SK-N-SH (cell line): ENCODE results near the gene CASD1. TPM values are rescaled to one million over a fixed set of nuclear protein-coding genes. Genes with fewer than 3 reads are reported as not detected.

Experiments
- CTCF ChIA-PET: fragments of 300-600, 350-600 bp; formaldehyde crosslinking; extraction: SDS; loops from one replicate; lab custom pipeline; 2021; lab: Yijun Ruan, JAX
- POLR2A ChIA-PET: fragments of 350-600 bp; sonication (Branson Sonifier 250); formaldehyde crosslinking; extraction: SDS; loops from one replicate; lab custom pipeline; 2020; ENCODE audit warnings: antibody characterized with exemption, inconsistent platforms; lab: Yijun Ruan, JAX
- DNase-seq: peaks from one replicate; pipeline ENCODE4 v3.0.0; 2012
- H2AFZ ChIP-seq: fragments of 200-600 bp; sonication (generic); 2 replicates; pipeline ENCODE4 v1.8.1; 2016; ENCODE audit warnings: antibody characterized with exemption, mild to moderate bottlenecking, low read depth
- H3F3A ChIP-seq: fragments of 200-600 bp; sonication (generic); replicated peaks from 2 replicates; pipeline ENCODE3; 2016; ENCODE audit warnings: antibody characterized with exemption, mild to moderate bottlenecking; ENCODE audit not compliant: insufficient read depth
- H3K27ac ChIP-seq, 2 experiments: fragments of 200-500 bp in 1 of 2; fragments of 200-600 bp in 1 of 2; sonication (Bioruptor generic) in 1 of 2; sonication (generic), shearing (Covaris generic) in 1 of 2; 2 replicates each; pipeline versions ENCODE4 v1.5.1 to v1.6.1; 2014 to 2016; ENCODE audit warnings: low read depth in 2 of 2, inconsistent platforms in 1 of 2, low read length in 1 of 2, mild to moderate bottlenecking in 1 of 2, mixed read lengths in 1 of 2
- H3K27me3 ChIP-seq: fragments of 200-600 bp; sonication (generic), shearing (Covaris generic); 2 replicates; pipeline ENCODE4 v1.6.1; 2016; ENCODE audit warnings: mixed run types; ENCODE audit not compliant: insufficient read depth
- H3K36me3 ChIP-seq, 2 experiments: fragments of 200-500 bp in 1 of 2; fragments of 200-600 bp in 1 of 2; sonication (Bioruptor generic) in 1 of 2; sonication (generic) in 1 of 2; replicated peaks in 1 of 2; 2 replicates each; pipeline versions ENCODE3 to v1.5.1; 2014 to 2016; ENCODE audit warnings: low read length in 1 of 2, mild to moderate bottlenecking in 1 of 2; ENCODE audit not compliant: insufficient read depth in 2 of 2, control insufficient read depth in 1 of 2
- H3K4me1 ChIP-seq, 2 experiments: fragments of 200-500 bp in 1 of 2; fragments of 200-600 bp in 1 of 2; sonication (Bioruptor generic) in 1 of 2; sonication (generic), shearing (Covaris generic) in 1 of 2; 2 replicates each; pipeline versions ENCODE4 v1.5.1 to v1.6.1; 2014 to 2016; ENCODE audit warnings: low read depth in 1 of 2, low read length in 1 of 2, mixed run types in 1 of 2; ENCODE audit not compliant: insufficient read depth in 2 of 2, control insufficient read depth in 1 of 2
- H3K4me2 ChIP-seq: fragments of 200-600 bp; sonication (generic), shearing (Covaris generic); 2 replicates; pipeline ENCODE4 v1.6.1; 2017; ENCODE audit warnings: mixed run types
- H3K4me3 ChIP-seq, 2 experiments: fragments of 200-500 bp in 1 of 2; fragments of 200-600 bp in 1 of 2; sonication (Bioruptor generic) in 1 of 2; sonication (generic), shearing (Covaris generic) in 1 of 2; 2 replicates each; pipeline versions ENCODE4 v1.5.1 to v1.8.1; 2014 to 2016; ENCODE audit warnings: low read depth in 2 of 2, inconsistent platforms in 1 of 2, low read length in 1 of 2, mild to moderate bottlenecking in 1 of 2, mixed read lengths in 1 of 2, moderate library complexity in 1 of 2
- H3K79me2 ChIP-seq: fragments of 200-600 bp; sonication (generic); 2 replicates; pipeline ENCODE4 v1.8.1; 2017; ENCODE audit warnings: mild to moderate bottlenecking; ENCODE audit not compliant: insufficient read depth
- H3K9ac ChIP-seq: fragments of 200-600 bp; sonication (generic); 2 replicates; pipeline ENCODE4 v1.6.1; 2017; ENCODE audit warnings: mixed run types
- H3K9me2 ChIP-seq: fragments of 200-600 bp; sonication (generic); 2 replicates; pipeline ENCODE4 v1.6.1; 2017; ENCODE audit warnings: mixed run types
- H3K9me3 ChIP-seq: fragments of 200-600 bp; sonication (generic); 2 replicates; pipeline ENCODE4 v1.6.1; 2017; ENCODE audit warnings: mixed run types, mild to moderate bottlenecking, moderate library complexity
- H4K20me1 ChIP-seq: fragments of 200-600 bp; sonication (generic); 2 replicates; pipeline ENCODE4 v1.6.1; 2017; ENCODE audit warnings: mild to moderate bottlenecking, mixed run types; ENCODE audit not compliant: insufficient read depth
- CHD2 ChIP-seq: fragments of 150-350 bp; IDR thresholded peaks from 2 replicates; pipeline ENCODE4 v1.6.1; 2018; ENCODE audit warnings: low read length; ENCODE audit not compliant: partially characterized antibody
- EP300 ChIP-seq, 2 experiments: IDR thresholded peaks; 2 replicates each; pipeline versions ENCODE4 v1.4.0 to v1.6.1; 2012; ENCODE audit warnings: borderline replicate concordance in 1 of 2, low read depth in 1 of 2, low read length in 1 of 2
- EZH2phosphoT487 ChIP-seq: fragments of 200-600 bp; sonication (generic); IDR thresholded peaks from 2 replicates; pipeline ENCODE4 v1.6.1; 2017; ENCODE audit warnings: low read depth, mixed run types, mild to moderate bottlenecking, antibody characterized with exemption, moderate library complexity, borderline replicate concordance
- FOSL2 ChIP-seq: IDR thresholded peaks from 2 replicates; pipeline ENCODE4 v1.4.0; 2012; ENCODE audit warnings: low read depth, mild to moderate bottlenecking, moderate library complexity, borderline replicate concordance
- FOXM1 ChIP-seq: IDR thresholded peaks from 2 replicates; pipeline ENCODE4 v1.4.0; 2012; ENCODE audit warnings: low read depth, mild to moderate bottlenecking
- GABPA ChIP-seq: IDR thresholded peaks from 2 replicates; pipeline ENCODE4 v1.4.0; 2012; ENCODE audit warnings: low read depth, mild to moderate bottlenecking
- JUND ChIP-seq: IDR thresholded peaks from 2 replicates; pipeline ENCODE4 v1.4.0; 2012
- MEF2A ChIP-seq: IDR thresholded peaks from 2 replicates; pipeline ENCODE4 v1.4.0; 2012; ENCODE audit warnings: low read depth, borderline replicate concordance
- NFIC ChIP-seq: IDR thresholded peaks from 2 replicates; pipeline ENCODE4 v1.4.0; 2012; ENCODE audit warnings: borderline replicate concordance
- NRF1 ChIP-seq: IDR thresholded peaks from 2 replicates; pipeline ENCODE4 v1.6.1; 2012; ENCODE audit warnings: low read depth, mild to moderate bottlenecking, low read length
- POLR2AphosphoS5 ChIP-seq: IDR thresholded peaks from 2 replicates; pipeline ENCODE4 v1.6.1; 2012; ENCODE audit warnings: low read depth, low read length
- RCOR1 ChIP-seq: fragments of 150-350 bp; IDR thresholded peaks from 2 replicates; pipeline ENCODE4 v1.6.1; 2017; ENCODE audit warnings: antibody characterized with exemption, low read length
- RFX5 ChIP-seq: IDR thresholded peaks from 2 replicates; pipeline ENCODE4 v1.6.1; 2012; ENCODE audit warnings: mild to moderate bottlenecking, improper control_type of control experiment, low read length
- RXRA ChIP-seq: IDR thresholded peaks from 2 replicates; pipeline ENCODE4 v1.4.0; 2012; ENCODE audit warnings: low read depth, mild to moderate bottlenecking, borderline replicate concordance
- TAF1 ChIP-seq: IDR thresholded peaks from 2 replicates; pipeline ENCODE4 v1.6.1; 2012; ENCODE audit warnings: low read depth, mild to moderate bottlenecking, low read length, moderate library complexity, borderline replicate concordance
- TCF12 ChIP-seq: IDR thresholded peaks from 2 replicates; pipeline ENCODE4 v1.4.0; 2012
- YY1 ChIP-seq: IDR thresholded peaks from 2 replicates; pipeline ENCODE4 v1.4.0; 2012; ENCODE audit warnings: low read depth, mild to moderate bottlenecking
- WGBS: methylation state at CpG from one replicate; pipeline ENCODE4 v1.1.6; 2017; ENCODE audit warnings: low lambda C conversion rate; 5-methylcytosine and 5-hydroxymethylcytosine counted together
- polyA plus RNA-seq, 3 experiments: library from polyadenylated mRNA; depleted of rRNA; stranded (reverse); fragments of >200 nt; gene quantifications; 2 replicates each; pipeline ENCODE4 v1.2.3, GENCODE V29; 2012
- TF ChIP-seq, protein P1 (sequence below): IDR thresholded peaks from 2 replicates; pipeline ENCODE4; 2012
- TF ChIP-seq, protein P2 (sequence below): fragments of 150-350 bp; IDR thresholded peaks from 2 replicates; pipeline ENCODE4 v1.6.1; 2016; ENCODE audit warnings: mild to moderate bottlenecking, low read depth, low read length
- TF ChIP-seq, protein P3 (sequence below): IDR thresholded peaks from 2 replicates; pipeline ENCODE4 v1.4.0; 2012; ENCODE audit warnings: low read depth, borderline replicate concordance

Gene CASD1
- polyA plus RNA-seq, 1 of the 3 experiments (the other 2 are of a cell fraction) = 8.5 TPM

DNA sequence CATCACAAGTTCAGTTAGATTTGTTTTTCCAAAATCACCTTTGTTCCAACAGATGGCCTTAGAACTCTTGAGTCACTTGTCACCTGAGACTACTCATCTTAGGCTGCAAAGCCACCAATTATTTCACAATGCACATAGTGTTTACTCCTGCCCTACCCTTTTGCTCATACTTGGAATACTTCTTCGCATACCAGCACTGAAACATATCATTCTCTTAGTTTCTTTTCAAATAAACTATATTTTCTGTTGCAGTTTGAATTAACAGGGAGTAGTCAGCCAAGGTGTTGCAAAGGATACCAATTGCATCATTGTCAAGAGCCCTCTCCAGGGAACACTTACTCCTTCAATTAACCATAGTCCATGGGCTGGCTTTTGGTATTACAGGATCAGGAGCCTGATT is 71.0 kb downstream of the CASD1 start (continued):
- TF ChIP-seq, protein P1, sequence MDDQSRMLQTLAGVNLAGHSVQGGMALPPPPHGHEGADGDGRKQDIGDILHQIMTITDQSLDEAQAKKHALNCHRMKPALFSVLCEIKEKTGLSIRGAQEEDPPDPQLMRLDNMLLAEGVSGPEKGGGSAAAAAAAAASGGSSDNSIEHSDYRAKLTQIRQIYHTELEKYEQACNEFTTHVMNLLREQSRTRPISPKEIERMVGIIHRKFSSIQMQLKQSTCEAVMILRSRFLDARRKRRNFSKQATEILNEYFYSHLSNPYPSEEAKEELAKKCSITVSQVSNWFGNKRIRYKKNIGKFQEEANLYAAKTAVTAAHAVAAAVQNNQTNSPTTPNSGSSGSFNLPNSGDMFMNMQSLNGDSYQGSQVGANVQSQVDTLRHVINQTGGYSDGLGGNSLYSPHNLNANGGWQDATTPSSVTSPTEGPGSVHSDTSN = no peak
- no peak for TF ChIP-seq FOXM1
- TF ChIP-seq GABPA = no peak
- TF ChIP-seq RXRA = no peak
- no peak for TF ChIP-seq RCOR1
- TF ChIP-seq, protein P2, sequence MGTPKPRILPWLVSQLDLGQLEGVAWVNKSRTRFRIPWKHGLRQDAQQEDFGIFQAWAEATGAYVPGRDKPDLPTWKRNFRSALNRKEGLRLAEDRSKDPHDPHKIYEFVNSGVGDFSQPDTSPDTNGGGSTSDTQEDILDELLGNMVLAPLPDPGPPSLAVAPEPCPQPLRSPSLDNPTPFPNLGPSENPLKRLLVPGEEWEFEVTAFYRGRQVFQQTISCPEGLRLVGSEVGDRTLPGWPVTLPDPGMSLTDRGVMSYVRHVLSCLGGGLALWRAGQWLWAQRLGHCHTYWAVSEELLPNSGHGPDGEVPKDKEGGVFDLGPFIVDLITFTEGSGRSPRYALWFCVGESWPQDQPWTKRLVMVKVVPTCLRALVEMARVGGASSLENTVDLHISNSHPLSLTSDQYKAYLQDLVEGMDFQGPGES = no peak

DNA sequence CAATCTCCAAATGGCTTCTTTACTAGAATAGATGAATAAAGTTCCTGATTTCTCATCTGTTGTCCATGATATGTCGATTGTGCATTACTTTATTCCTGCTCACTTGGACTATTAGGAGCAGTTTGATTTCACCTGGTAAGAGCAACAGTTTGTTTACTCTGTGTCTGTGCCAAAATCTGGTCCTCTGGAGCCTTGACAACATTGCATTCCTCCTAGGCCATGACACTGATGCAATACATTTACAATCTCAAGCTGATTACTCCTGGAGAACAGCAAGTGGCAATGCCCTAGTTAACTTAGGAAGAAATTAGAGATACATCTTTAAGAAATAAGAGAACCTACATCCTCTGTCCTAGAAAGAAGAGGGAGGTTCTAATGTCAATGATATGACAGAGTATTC is 74.5 kb downstream of the CASD1 start:
- Histone ChIP-seq H3K36me3 (peaks cover 28 to 37% of the 10 kb centered on the region in 2 experiments), H4K20me1 (no peaks in the 10 kb centered on the region), H3K9me2 (no peaks in the 10 kb centered on the region), H3F3A (no peaks in the 10 kb centered on the region), H3K79me2 (no peaks in the 10 kb centered on the region), H3K27me3 (no peaks in the 10 kb centered on the region), H2AFZ (no peak overlapping the region), H3K4me2 (no peak overlapping the region), H3K9ac (no peak overlapping the region), H3K4me1 (no peaks in the 10 kb centered on the region; a peak in 1 of 4 replicates), H3K27ac (no peak overlapping the region), H3K4me3 (no peak overlapping the region), H3K9me3 (no peaks in the 10 kb centered on the region)
- CTCF ChIA-PET = no interaction called here
- no peak for TF ChIP-seq POLR2AphosphoS5
- TF ChIP-seq JUND = no peak
- TF ChIP-seq MEF2A = no peak
- no peak for TF ChIP-seq NFIC
- no peak for TF ChIP-seq CHD2
- no peak for TF ChIP-seq EP300 (IDR thresholded peaks at IDR 0.05; ENCODE audit: borderline replicate concordance in 1 of 2, low read depth in 1 of 2, low read length in 1 of 2)
- TF ChIP-seq, protein P1 = no peak
- TF ChIP-seq EZH2phosphoT487 = no peak
- TF ChIP-seq NRF1 = no peak
- no peak for DNase-seq
- WGBS = 93% methylated on average over 1 of the region's 1 CpG
- POLR2A ChIA-PET = no interaction called here

DNA sequence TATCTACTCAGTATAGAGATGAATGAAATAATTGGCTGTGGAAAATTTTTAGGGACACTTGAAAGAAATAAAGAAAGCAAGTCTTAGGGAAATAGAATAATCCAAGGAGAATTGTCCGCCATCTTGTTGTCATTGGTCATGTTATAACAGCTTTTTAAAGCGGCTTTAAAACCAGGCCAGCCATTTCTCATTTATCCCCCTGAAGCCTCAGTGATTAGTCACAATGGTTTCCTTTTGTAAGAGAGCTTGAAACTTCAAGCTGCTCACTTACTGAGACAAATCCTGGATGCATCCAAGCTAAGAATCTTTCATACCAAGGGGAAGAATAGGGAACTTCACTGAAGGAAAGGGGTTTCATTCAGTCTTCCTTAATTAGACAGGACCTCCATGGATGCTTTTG is 78.5 kb downstream of the CASD1 start:
- POLR2A ChIA-PET = no interaction called here
- H2AFZ ChIP-seq = no peak overlapping the region
- H3F3A ChIP-seq = no peaks in the 10 kb centered on the region
- no peak overlapping the region for H3K27ac ChIP-seq
- TF ChIP-seq YY1 = no peak
- TF ChIP-seq, protein P3, sequence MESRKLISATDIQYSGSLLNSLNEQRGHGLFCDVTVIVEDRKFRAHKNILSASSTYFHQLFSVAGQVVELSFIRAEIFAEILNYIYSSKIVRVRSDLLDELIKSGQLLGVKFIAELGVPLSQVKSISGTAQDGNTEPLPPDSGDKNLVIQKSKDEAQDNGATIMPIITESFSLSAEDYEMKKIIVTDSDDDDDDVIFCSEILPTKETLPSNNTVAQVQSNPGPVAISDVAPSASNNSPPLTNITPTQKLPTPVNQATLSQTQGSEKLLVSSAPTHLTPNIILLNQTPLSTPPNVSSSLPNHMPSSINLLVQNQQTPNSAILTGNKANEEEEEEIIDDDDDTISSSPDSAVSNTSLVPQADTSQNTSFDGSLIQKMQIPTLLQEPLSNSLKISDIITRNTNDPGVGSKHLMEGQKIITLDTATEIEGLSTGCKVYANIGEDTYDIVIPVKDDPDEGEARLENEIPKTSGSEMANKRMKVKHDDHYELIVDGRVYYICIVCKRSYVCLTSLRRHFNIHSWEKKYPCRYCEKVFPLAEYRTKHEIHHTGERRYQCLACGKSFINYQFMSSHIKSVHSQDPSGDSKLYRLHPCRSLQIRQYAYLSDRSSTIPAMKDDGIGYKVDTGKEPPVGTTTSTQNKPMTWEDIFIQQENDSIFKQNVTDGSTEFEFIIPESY = no peak
- no peak for TF ChIP-seq TAF1
- TF ChIP-seq CHD2 = no peak
- TF ChIP-seq, protein P1 = no peak
- no peak for TF ChIP-seq NFIC
- no peak for TF ChIP-seq MEF2A
- TF ChIP-seq POLR2AphosphoS5 = no peak
- no peak for TF ChIP-seq RFX5
- TF ChIP-seq EZH2phosphoT487 = no peak
- no peak for TF ChIP-seq TCF12
- no peak for TF ChIP-seq FOSL2
- H3K4me3 ChIP-seq = no peak overlapping the region
- no peaks in the 10 kb centered on the region for H3K9me2 ChIP-seq
- H3K9me3 ChIP-seq = no peaks in the 10 kb centered on the region
- peaks cover 43 to 65% of the 10 kb centered on the region in 2 experiments for H3K36me3 ChIP-seq
- no peaks in the 10 kb centered on the region for H3K27me3 ChIP-seq
- H4K20me1 ChIP-seq = no peaks in the 10 kb centered on the region
- no peak overlapping the region for H3K9ac ChIP-seq
- 95% methylated on average over 2 of the region's 2 CpGs for WGBS
- no peak for DNase-seq
- H3K79me2 ChIP-seq = no peaks in the 10 kb centered on the region
- H3K4me1 ChIP-seq = no peaks in the 10 kb centered on the region; a peak in 1 of 4 replicates
- no peak overlapping the region for H3K4me2 ChIP-seq
- CTCF ChIA-PET = interaction anchor here (1.8 kb wide), 1 partner anchor 68 kb away, joined by 5 read pairs; the partner anchor contains the start of gene SGCE
